SK-N-MC (cell line): Measurements from ENCODE around the gene ILF3.

ENCODE experiments used
- EZH2 ChIP-seq: fragments of 200-600 bp; sonication (generic); IDR thresholded peaks from one replicate; pipeline ENCODE4 v1.6.1; 2017; ENCODE audit warnings: antibody characterized with exemption
- FOXP2 ChIP-seq: optimal IDR thresholded peaks from 2 replicates; pipeline ENCODE3; 2011; ENCODE audit warnings: mild to moderate bottlenecking, moderate library complexity; ENCODE audit not compliant: insufficient read depth; ENCODE audit errors: extremely low read length, control extremely low read depth
- POLR2AphosphoS5 ChIP-seq: IDR thresholded peaks from 2 replicates; pipeline ENCODE4 v1.6.1; 2012; ENCODE audit warnings: mild to moderate bottlenecking, low read depth, low read length, borderline replicate concordance

GRCh38 chr19:10712045-10712444, 57.9 kb downstream of the ILF3 start:
- no peak for TF ChIP-seq EZH2
- no peak for TF ChIP-seq POLR2AphosphoS5
- TF ChIP-seq FOXP2: no peak
